IMR-90 (cell line): Measurements from ENCODE around the gene STK17B. TPM values are rescaled to one million over a fixed set of nuclear protein-coding genes. Genes with fewer than 3 reads are reported as not detected.

ENCODE experiments used
- ATAC-seq: fragments of 200-7000 bp; cut with Tn5 transposase; 2 replicates; pipeline ENCODE4 v1.9.1; 2020; ENCODE audit warnings: low read depth, mild to moderate bottlenecking, moderate library complexity
- BruUV-seq: library from RNA; stranded (reverse); fragments of 400-500 nt; replicated peaks from 2 replicates; lab custom pipeline; 2021; lab: Mats Ljungman, UMichigan
- CTCF ChIA-PET: fragments of 300-600 bp; formaldehyde crosslinking; extraction: SDS; loops from one replicate; lab custom pipeline; 2021; ENCODE audit warnings: antibody characterized with exemption; lab: Yijun Ruan, JAX
- POLR2A ChIA-PET: fragments of 300-600 bp; sonication (Branson Sonifier 250); formaldehyde crosslinking; loops from one replicate; lab custom pipeline; 2022; ENCODE audit warnings: antibody characterized with exemption; ENCODE audit not compliant: unreplicated experiment; lab: Charles Lee
- DNase-seq: peaks from one replicate; pipeline ENCODE4 v3.0.0; 2013
- H2AFZ ChIP-seq: replicated peaks from 2 replicates; pipeline ENCODE3; 2013; ENCODE audit warnings: low read length, mild to moderate bottlenecking; ENCODE audit not compliant: poor library complexity
- H2AK5ac ChIP-seq: 2 replicates; pipeline ENCODE4 v1.6.1; 2013; ENCODE audit warnings: low read depth, low read length, inconsistent platforms
- H2AK9ac ChIP-seq: replicated peaks from 2 replicates; pipeline ENCODE3; 2013; ENCODE audit warnings: mild to moderate bottlenecking, low read depth, low read length, moderate library complexity; ENCODE audit not compliant: poor library complexity
- H2BK120ac ChIP-seq: 2 replicates; pipeline ENCODE4 v1.6.1; 2013; ENCODE audit warnings: low read depth, low read length, inconsistent platforms
- H2BK15ac ChIP-seq: 3 replicates; pipeline ENCODE4 v1.6.1; 2013; ENCODE audit warnings: low read depth, low read length, inconsistent platforms
- H2BK20ac ChIP-seq: 2 replicates; pipeline ENCODE4 v1.6.1; 2013; ENCODE audit warnings: low read depth, mild to moderate bottlenecking, inconsistent platforms, low read length, moderate library complexity
- H2BK5ac ChIP-seq: 2 replicates; pipeline ENCODE4 v1.6.1; 2013; ENCODE audit warnings: mild to moderate bottlenecking, low read depth, low read length, inconsistent platforms; ENCODE audit not compliant: poor library complexity, severe bottlenecking
- H3K14ac ChIP-seq: replicated peaks from 2 replicates; pipeline ENCODE4 v1.6.1; 2013; ENCODE audit warnings: low read depth, low read length, inconsistent platforms
- H3K18ac ChIP-seq: 2 replicates; pipeline ENCODE4 v1.6.1; 2013; ENCODE audit warnings: low read depth, low read length, control low read depth
- H3K23ac ChIP-seq: 2 replicates; pipeline ENCODE4 v1.6.1; 2013; ENCODE audit warnings: low read depth, low read length, inconsistent platforms
- H3K27ac ChIP-seq: 2 replicates; pipeline ENCODE4 v1.5.1; 2013; ENCODE audit warnings: mild to moderate bottlenecking, control low read depth, low read length; ENCODE audit not compliant: insufficient read depth
- H3K27me3 ChIP-seq: 2 replicates; pipeline ENCODE4 v1.6.1; 2013; ENCODE audit warnings: low read length; ENCODE audit not compliant: control insufficient read depth, insufficient read depth
- H3K36me3 ChIP-seq: 2 replicates; pipeline ENCODE4 v1.6.1; 2013; ENCODE audit warnings: low read length, mixed read lengths; ENCODE audit not compliant: control insufficient read depth, insufficient read depth
- H3K4ac ChIP-seq: 2 replicates; pipeline ENCODE4 v1.6.1; 2013; ENCODE audit warnings: low read depth, low read length, inconsistent platforms
- H3K4me1 ChIP-seq: 2 replicates; pipeline ENCODE4 v1.6.1; 2013; ENCODE audit warnings: low read length, mixed read lengths; ENCODE audit not compliant: control insufficient read depth, insufficient read depth
- H3K4me2 ChIP-seq: 2 replicates; pipeline ENCODE4 v1.6.1; 2013; ENCODE audit warnings: low read depth, mild to moderate bottlenecking, control low read depth, low read length, moderate library complexity
- H3K4me3 ChIP-seq: 2 replicates; pipeline ENCODE4 v1.5.1; 2013; ENCODE audit warnings: low read depth, mild to moderate bottlenecking, control low read depth, low read length, moderate library complexity; ENCODE audit not compliant: insufficient read depth
- H3K56ac ChIP-seq: 2 replicates; pipeline ENCODE4 v1.6.1; 2013; ENCODE audit warnings: low read length, inconsistent platforms; ENCODE audit not compliant: insufficient read depth; ENCODE audit errors: extremely low read depth
- H3K79me1 ChIP-seq, 2 experiments: 2 replicates each; pipeline ENCODE4 v1.6.1; 2013; ENCODE audit warnings: low read length in 2 of 2, inconsistent platforms in 1 of 2, low read depth in 1 of 2
- H3K9ac ChIP-seq: 2 replicates; pipeline ENCODE4 v1.6.1; 2013; ENCODE audit warnings: low read depth, low read length, control low read depth
- H3K9me1 ChIP-seq: 2 replicates; pipeline ENCODE4 v1.6.1; 2013; ENCODE audit warnings: low read length, inconsistent platforms; ENCODE audit not compliant: insufficient read depth
- H3K9me3 ChIP-seq: 2 replicates; pipeline ENCODE4 v1.6.1; 2013; ENCODE audit warnings: low read length; ENCODE audit not compliant: control insufficient read depth, insufficient read depth
- H4K20me1 ChIP-seq: 2 replicates; pipeline ENCODE4 v1.6.1; 2013; ENCODE audit warnings: low read length, inconsistent platforms; ENCODE audit not compliant: insufficient read depth
- H4K5ac ChIP-seq: 2 replicates; pipeline ENCODE4 v1.6.1; 2013; ENCODE audit warnings: mild to moderate bottlenecking, low read depth, low read length, control low read depth
- H4K8ac ChIP-seq, 2 experiments: 2 replicates each; pipeline ENCODE4 v1.6.1; 2013; ENCODE audit warnings: low read depth in 2 of 2, low read length in 2 of 2, control low read depth in 1 of 2, inconsistent platforms in 1 of 2
- H4K91ac ChIP-seq: 2 replicates; pipeline ENCODE4 v1.6.1; 2013; ENCODE audit warnings: low read depth, low read length, inconsistent platforms; ENCODE audit not compliant: insufficient read depth
- BHLHE40 ChIP-seq: fragments of 150-350 bp; IDR thresholded peaks from 2 replicates; pipeline ENCODE4 v1.6.1; 2016; ENCODE audit warnings: mild to moderate bottlenecking, low read depth, low read length
- CEBPB ChIP-seq: IDR thresholded peaks from 2 replicates; pipeline ENCODE4 v1.6.1; 2012; ENCODE audit warnings: low read depth, low read length, improper control_type of control experiment
- CHD1 ChIP-seq: IDR thresholded peaks from 2 replicates; pipeline ENCODE4 v1.6.1; 2012; ENCODE audit warnings: low read depth, low read length, improper control_type of control experiment
- FOS ChIP-seq: fragments of 150-350 bp; IDR thresholded peaks from 2 replicates; pipeline ENCODE4 v1.6.1; 2016; ENCODE audit warnings: low read depth, low read length
- MAFK ChIP-seq: IDR thresholded peaks from 2 replicates; pipeline ENCODE4 v1.6.1; 2012; ENCODE audit warnings: low read depth, low read length, improper control_type of control experiment
- MAZ ChIP-seq: IDR thresholded peaks from 2 replicates; pipeline ENCODE4 v1.6.1; 2012; ENCODE audit warnings: low read depth, mild to moderate bottlenecking, low read length, improper control_type of control experiment, moderate library complexity, borderline replicate concordance
- MXI1 ChIP-seq: IDR thresholded peaks from 2 replicates; pipeline ENCODE4 v1.6.1; 2012; ENCODE audit warnings: low read depth, mild to moderate bottlenecking, low read length, moderate library complexity, borderline replicate concordance
- NFE2L2 ChIP-seq: fragments of 150-350 bp; IDR thresholded peaks from 2 replicates; pipeline ENCODE4 v1.6.1; 2016; ENCODE audit warnings: low read depth, mild to moderate bottlenecking, low read length
- POLR2A ChIP-seq: IDR thresholded peaks from 2 replicates; pipeline ENCODE4 v1.6.1; 2012; ENCODE audit warnings: mild to moderate bottlenecking, low read depth, low read length
- RAD21 ChIP-seq: IDR thresholded peaks from 2 replicates; pipeline ENCODE4 v1.6.1; 2012; ENCODE audit warnings: low read length, improper control_type of control experiment
- RCOR1 ChIP-seq: IDR thresholded peaks from 2 replicates; pipeline ENCODE4 v1.6.1; 2012; ENCODE audit warnings: mild to moderate bottlenecking, low read length, improper control_type of control experiment; ENCODE audit not compliant: insufficient replicate concordance
- RFX5 ChIP-seq: IDR thresholded peaks from 2 replicates; pipeline ENCODE4 v1.8.0; 2012; ENCODE audit warnings: low read depth, mild to moderate bottlenecking, low read length, moderate library complexity
- SMC3 ChIP-seq: fragments of 150-350 bp; IDR thresholded peaks from 2 replicates; pipeline ENCODE4 v1.6.1; 2016; ENCODE audit warnings: low read depth, mild to moderate bottlenecking, antibody characterized with exemption, low read length, moderate library complexity
- WGBS, 2 experiments: methylation state at CpG; one replicate each; pipeline versions ENCODE4 v1.1.5 to v1.1.7; 2013; ENCODE audit warnings: missing lambda C conversion rate in 2 of 2; ENCODE audit not compliant: insufficient read length in 1 of 2; ENCODE audit errors: extremely low coverage in 2 of 2; 5-methylcytosine and 5-hydroxymethylcytosine counted together
- dilution Hi-C: fragments of 300-500 bp; cut with HindIII; formaldehyde crosslinking; loops from one replicate; pipeline ENCODE4 v1.14.3; 2018; ENCODE audit warnings: low sequenced_read_pairs; ENCODE audit not compliant: unreplicated experiment
- in situ Hi-C: fragments of 300-500 bp; cut with MboI; formaldehyde crosslinking; loops from 3 replicates; pipeline ENCODE4 v1.14.3; 2019; ENCODE audit warnings: low sequenced_read_pairs, inconsistent platforms, mixed read lengths
- intact Hi-C: fragments of 100-400 bp; cut with micrococcal nuclease; formaldehyde crosslinking; loops from 2 replicates; pipeline ENCODE4 v1.10.0; 2022
- polyA plus RNA-seq, 3 experiments: library from polyadenylated mRNA; depleted of rRNA; stranded (reverse); fragments of >200 nt; gene quantifications; 2 replicates each; pipeline ENCODE4 v1.2.3, GENCODE V29; 2012; ENCODE audit warnings: low replicate concordance in 1 of 3
- total RNA-seq: library from RNA; depleted of rRNA; stranded (reverse); fragments of >200 nt; gene quantifications from 2 replicates; pipeline ENCODE4 v1.2.3, GENCODE V29; 2012
- TF ChIP-seq, protein P1 (sequence below): fragments of 150-350 bp; IDR thresholded peaks from 2 replicates; pipeline ENCODE4 v1.6.1; 2016; ENCODE audit warnings: low read depth, mild to moderate bottlenecking, low read length, moderate library complexity, borderline replicate concordance
- TF ChIP-seq, protein P2 (sequence below): fragments of 150-350 bp; IDR thresholded peaks from 2 replicates; pipeline ENCODE4 v1.6.1; 2017; ENCODE audit warnings: mild to moderate bottlenecking, antibody characterized with exemption, low read length, low read depth
- TF ChIP-seq, protein P3 (sequence below): conservative IDR thresholded peaks from 2 replicates; pipeline ENCODE4 v1.5.1; 2012; ENCODE audit warnings: mild to moderate bottlenecking, low read depth, low read length, improper control_type of control experiment

Gene STK17B
- total and polyA plus RNA-seq, 2 of the 4 experiments (the other 2 are of a cell fraction): 7.5 to 48.9 TPM

DNA sequence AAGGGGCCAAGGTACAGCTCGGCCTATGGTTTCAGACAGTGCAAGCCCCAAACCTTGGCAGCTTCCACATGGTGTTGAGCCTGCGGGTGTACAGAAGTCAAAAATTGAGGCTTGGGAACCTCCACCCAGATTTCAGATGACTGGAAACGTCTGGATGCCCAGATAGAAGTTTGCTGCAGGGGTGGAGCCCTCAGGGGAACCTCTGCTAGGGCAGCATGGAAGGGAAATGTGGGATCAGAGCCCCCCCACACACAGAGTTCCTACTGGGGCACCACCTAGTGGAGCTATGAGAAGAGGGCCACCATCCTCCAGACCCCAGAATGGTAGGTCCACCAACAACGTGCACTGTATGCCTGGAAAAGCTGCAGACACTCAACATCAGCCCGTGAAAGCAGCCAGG, 87.8 kb downstream of the STK17B start:
- Histone ChIP-seq H4K91ac (no peak overlapping the region), H2AK5ac (no peak overlapping the region), H2BK5ac (no peak overlapping the region), H3K9me3 (peaks cover 3% of the 10 kb centered on the region), H3K4me1 (peaks cover 2% of the 10 kb centered on the region), H3K14ac (no peak overlapping the region), H3K4me3 (no peak overlapping the region), H3K4me2 (no peak overlapping the region), H3K79me1 (no peaks in the 10 kb centered on the region), H3K56ac (no peak overlapping the region), H3K18ac (no peak overlapping the region), H3K23ac (no peak overlapping the region), H4K8ac (no peak overlapping the region), H3K4ac (no peak overlapping the region), H4K20me1 (no peaks in the 10 kb centered on the region), H2BK120ac (no peak overlapping the region), H3K27ac (no peak overlapping the region), H3K9ac (no peak overlapping the region), H2AFZ (no peak overlapping the region), H2AK9ac (no peak overlapping the region), H2BK15ac (no peak overlapping the region), H3K36me3 (no peaks in the 10 kb centered on the region), H4K5ac (no peak overlapping the region), H2BK20ac (no peak overlapping the region), H3K9me1 (peaks cover 2% of the 10 kb centered on the region; the same call in 1 of the 2 replicates), H3K27me3 (no peaks in the 10 kb centered on the region)
- DNase-seq: no peak
- CTCF ChIA-PET: no interaction called here
- TF ChIP-seq FOS (no peak), SMC3 (no peak), POLR2A (no peak), RAD21 (no peak), MXI1 (no peak), CEBPB (no peak), MAFK (no peak), RCOR1 (no peak), BHLHE40 (no peak), RFX5 (no peak), MAZ (no peak), NFE2L2 (no peak), CHD1 (no peak)
- TF ChIP-seq, protein P1, sequence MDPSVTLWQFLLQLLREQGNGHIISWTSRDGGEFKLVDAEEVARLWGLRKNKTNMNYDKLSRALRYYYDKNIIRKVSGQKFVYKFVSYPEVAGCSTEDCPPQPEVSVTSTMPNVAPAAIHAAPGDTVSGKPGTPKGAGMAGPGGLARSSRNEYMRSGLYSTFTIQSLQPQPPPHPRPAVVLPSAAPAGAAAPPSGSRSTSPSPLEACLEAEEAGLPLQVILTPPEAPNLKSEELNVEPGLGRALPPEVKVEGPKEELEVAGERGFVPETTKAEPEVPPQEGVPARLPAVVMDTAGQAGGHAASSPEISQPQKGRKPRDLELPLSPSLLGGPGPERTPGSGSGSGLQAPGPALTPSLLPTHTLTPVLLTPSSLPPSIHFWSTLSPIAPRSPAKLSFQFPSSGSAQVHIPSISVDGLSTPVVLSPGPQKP: no peak
- TF ChIP-seq, protein P2, sequence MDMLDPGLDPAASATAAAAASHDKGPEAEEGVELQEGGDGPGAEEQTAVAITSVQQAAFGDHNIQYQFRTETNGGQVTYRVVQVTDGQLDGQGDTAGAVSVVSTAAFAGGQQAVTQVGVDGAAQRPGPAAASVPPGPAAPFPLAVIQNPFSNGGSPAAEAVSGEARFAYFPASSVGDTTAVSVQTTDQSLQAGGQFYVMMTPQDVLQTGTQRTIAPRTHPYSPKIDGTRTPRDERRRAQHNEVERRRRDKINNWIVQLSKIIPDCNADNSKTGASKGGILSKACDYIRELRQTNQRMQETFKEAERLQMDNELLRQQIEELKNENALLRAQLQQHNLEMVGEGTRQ: no peak
- TF ChIP-seq, protein P3, sequence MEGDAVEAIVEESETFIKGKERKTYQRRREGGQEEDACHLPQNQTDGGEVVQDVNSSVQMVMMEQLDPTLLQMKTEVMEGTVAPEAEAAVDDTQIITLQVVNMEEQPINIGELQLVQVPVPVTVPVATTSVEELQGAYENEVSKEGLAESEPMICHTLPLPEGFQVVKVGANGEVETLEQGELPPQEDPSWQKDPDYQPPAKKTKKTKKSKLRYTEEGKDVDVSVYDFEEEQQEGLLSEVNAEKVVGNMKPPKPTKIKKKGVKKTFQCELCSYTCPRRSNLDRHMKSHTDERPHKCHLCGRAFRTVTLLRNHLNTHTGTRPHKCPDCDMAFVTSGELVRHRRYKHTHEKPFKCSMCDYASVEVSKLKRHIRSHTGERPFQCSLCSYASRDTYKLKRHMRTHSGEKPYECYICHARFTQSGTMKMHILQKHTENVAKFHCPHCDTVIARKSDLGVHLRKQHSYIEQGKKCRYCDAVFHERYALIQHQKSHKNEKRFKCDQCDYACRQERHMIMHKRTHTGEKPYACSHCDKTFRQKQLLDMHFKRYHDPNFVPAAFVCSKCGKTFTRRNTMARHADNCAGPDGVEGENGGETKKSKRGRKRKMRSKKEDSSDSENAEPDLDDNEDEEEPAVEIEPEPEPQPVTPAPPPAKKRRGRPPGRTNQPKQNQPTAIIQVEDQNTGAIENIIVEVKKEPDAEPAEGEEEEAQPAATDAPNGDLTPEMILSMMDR: no peak
- in situ Hi-C loops: loop anchor here (5.0 to 25.0 kb wide), 2 partner anchors 254 to 354 kb away; no protein-coding TSS in a partner anchor
- POLR2A ChIA-PET: no interaction called here
- 81% methylated on average over 3 of the region's 5 CpGs; no CpG with 5 or more reads in 1 of the 2 experiments for WGBS, 2 experiments
- dilution Hi-C loops: no loop called here
- intact Hi-C loops: no loop called here
- no TSS peak for BruUV-seq
- no peak for ATAC-seq
